K562 (cell line): ENCODE data around the gene GNAT1. TPM values are rescaled to one million over a fixed set of nuclear protein-coding genes. Genes with fewer than 3 reads are reported as not detected.

ENCODE experiments used
- ATAC-seq: fragments of 200-7000 bp; cut with Tn5 transposase; 3 replicates; pipeline ENCODE4 v1.9.1; 2020; ENCODE audit warnings: moderate library complexity
- BruUV-seq: library from RNA; stranded (reverse); fragments of 400-500 nt; replicated peaks from 2 replicates; lab custom pipeline; 2021; lab: Mats Ljungman, UMichigan
- CTCF ChIA-PET: fragments of 300-600 bp; formaldehyde crosslinking; extraction: SDS; loops from one replicate; lab custom pipeline; 2021; ENCODE audit warnings: low intra/inter-chr PET ratio; lab: Yijun Ruan, JAX
- POLR2A ChIA-PET: fragments of 300-600, 350-650 bp; sonication (Branson Sonifier 250); formaldehyde crosslinking; extraction: SDS; loops from one replicate; lab custom pipeline; 2021; ENCODE audit warnings: antibody characterized with exemption, inconsistent platforms; lab: Yijun Ruan, JAX
- DNase-seq, 4 experiments: peaks; one replicate each; pipeline versions ENCODE4 v3.0.0 to v3.0.0-alpha.2; 2011 to 2018; ENCODE audit warnings: low spot score in 3 of 4, mixed read lengths in 3 of 4; ENCODE audit errors: extremely low read depth in 1 of 4
- FAIRE-seq: peaks from 2 replicates; lab custom pipeline; 2011; peaks lifted over from hg19 to GRCh38; lab: Jason Lieb, UNC
- H2AFZ ChIP-seq: 2 replicates; pipeline ENCODE4 v1.6.0; 2011; ENCODE audit warnings: low read depth, low read length, control low read depth, inconsistent platforms
- H3K27ac ChIP-seq: fragments of 200-600 bp; 3 replicates; pipeline ENCODE4 v1.8.0; 2011; ENCODE audit warnings: low read depth, mild to moderate bottlenecking, control low read depth, inconsistent platforms, low read length, moderate library complexity, mixed read lengths; ENCODE audit errors: extremely low read depth
- H3K27me3 ChIP-seq, 2 experiments: fragments of 300-600 bp in 1 of 2; 2 replicates in 1 of 2; 3 replicates in 1 of 2; pipeline versions ENCODE4 v1.6.0 to v1.8.0; 2011; ENCODE audit warnings: inconsistent platforms in 2 of 2, low read length in 2 of 2, mild to moderate bottlenecking in 1 of 2, mixed read lengths in 1 of 2, moderate library complexity in 1 of 2; ENCODE audit not compliant: control insufficient read depth in 2 of 2, insufficient read depth in 2 of 2
- H3K36me3 ChIP-seq: fragments of 300-600 bp; 3 replicates; pipeline ENCODE4 v1.8.0; 2011; ENCODE audit warnings: mild to moderate bottlenecking, low read length, inconsistent platforms; ENCODE audit not compliant: control insufficient read depth, insufficient read depth
- H3K4me1 ChIP-seq, 2 experiments: fragments of 200-600 bp in 1 of 2; replicated peaks in 1 of 2; 2 replicates in 1 of 2; 3 replicates in 1 of 2; pipeline versions ENCODE4 v1.5.1 to v1.8.0; 2011; ENCODE audit warnings: inconsistent platforms in 2 of 2, low read length in 2 of 2, mild to moderate bottlenecking in 1 of 2, mixed read lengths in 1 of 2, moderate library complexity in 1 of 2; ENCODE audit not compliant: control insufficient read depth in 2 of 2, insufficient read depth in 2 of 2
- H3K4me2 ChIP-seq: 2 replicates; pipeline ENCODE4 v1.6.1; 2011; ENCODE audit warnings: low read length, control low read depth, inconsistent platforms, mixed read lengths; ENCODE audit not compliant: insufficient read depth
- H3K4me3 ChIP-seq: fragments of 200-600 bp; sonication (generic), shearing (Covaris generic); 2 replicates; pipeline ENCODE4 v1.5.1; 2016; ENCODE audit warnings: control low read depth, inconsistent platforms
- H3K79me2 ChIP-seq: fragments of 200-600 bp; 3 replicates; pipeline ENCODE4 v1.8.0; 2011; ENCODE audit warnings: low read length, inconsistent platforms; ENCODE audit not compliant: control insufficient read depth, insufficient read depth
- H3K9ac ChIP-seq, 2 experiments: 2 replicates each; pipeline versions ENCODE4 v1.6.0 to v1.6.1; 2011; ENCODE audit warnings: low read depth in 2 of 2, low read length in 2 of 2, control low read depth in 1 of 2, inconsistent platforms in 1 of 2, mild to moderate bottlenecking in 1 of 2, mixed read lengths in 1 of 2; ENCODE audit not compliant: insufficient read depth in 1 of 2
- H3K9me1 ChIP-seq: one replicate; pipeline ENCODE4 v1.6.0; 2011; ENCODE audit warnings: inconsistent platforms, mild to moderate bottlenecking, low read length, moderate library complexity; ENCODE audit not compliant: control insufficient read depth, insufficient read depth
- H3K9me3 ChIP-seq: replicated peaks from 2 replicates; pipeline ENCODE4 v1.5.1; 2011; ENCODE audit warnings: low read depth, low read length, inconsistent platforms; ENCODE audit not compliant: control insufficient read depth, insufficient read depth
- H4K20me1 ChIP-seq: replicated peaks from 2 replicates; pipeline ENCODE4 v1.6.1; 2011; ENCODE audit warnings: low read length, inconsistent platforms, mixed read lengths; ENCODE audit not compliant: control insufficient read depth, insufficient read depth
- FIP1L1 ChIP-seq: fragments of 200-400 bp; formaldehyde crosslinking; IDR thresholded peaks from 2 replicates; pipeline ENCODE4 v1.6.1; 2018; ENCODE audit warnings: mild to moderate bottlenecking, low read depth, low read length; ENCODE audit not compliant: poor library complexity, severe bottlenecking
- ZBTB33 ChIP-seq: sonication (generic); formaldehyde crosslinking; IDR thresholded peaks from 2 replicates; pipeline ENCODE4 v1.8.1; 2023; ENCODE audit warnings: mild to moderate bottlenecking, missing genetic modification reagents
- WGBS: fragments of 100-300 bp; shearing (Covaris generic); methylation state at CpG from one replicate; pipeline ENCODE4 v1.1.6; 2016; ENCODE audit warnings: low coverage, mixed read lengths; ENCODE audit not compliant: insufficient coverage; ENCODE audit errors: missing lambda C conversion rate; 5-methylcytosine and 5-hydroxymethylcytosine counted together
- in situ Hi-C: fragments of 300-500 bp; cut with MboI; formaldehyde crosslinking; loops from 4 replicates; pipeline ENCODE4 v1.15.0; 2018; ENCODE audit warnings: inconsistent platforms, mixed read lengths
- intact Hi-C: fragments of 100-400 bp; cut with micrococcal nuclease; formaldehyde crosslinking; loops from 2 replicates; pipeline ENCODE4 v1.14.2; 2022
- polyA plus RNA-seq, 8 experiments: library from polyadenylated mRNA; depleted of rRNA in 4 of 8; stranded (reverse) in 5 of 8; unstranded in 3 of 8; fragments of >200 nt; fragmentation: Nextera tagmentation in 2 of 8; fragmentation: Illumina TruSeq in 1 of 8; extraction: Ambion mirVana in 2 of 8; extraction: Trizol in 1 of 8; gene quantifications; 2 replicates each; pipeline versions ENCODE4 v1.2.1 to v1.2.3, GENCODE V29; 2011 to 2014; ENCODE audit warnings: inconsistent platforms in 1 of 8, missing spikeins in 1 of 8
- total RNA-seq, 7 experiments: library from RNA; depleted of rRNA in 6 of 7; stranded (reverse); fragments of >200 nt in 6 of 7; fragmentation: Illumina TruSeq in 2 of 7; extraction: Trizol in 2 of 7; gene quantifications; 2 replicates each; pipeline versions ENCODE4 v1.2.1 to v1.2.3, GENCODE V29; 2011 to 2021; ENCODE audit warnings: low replicate concordance in 1 of 7

Gene GNAT1
- total and polyA plus RNA-seq, 9 of the 15 experiments (the other 6 are each of a cell fraction or from before 2014, with no cell fraction given), result not detected

DNA sequence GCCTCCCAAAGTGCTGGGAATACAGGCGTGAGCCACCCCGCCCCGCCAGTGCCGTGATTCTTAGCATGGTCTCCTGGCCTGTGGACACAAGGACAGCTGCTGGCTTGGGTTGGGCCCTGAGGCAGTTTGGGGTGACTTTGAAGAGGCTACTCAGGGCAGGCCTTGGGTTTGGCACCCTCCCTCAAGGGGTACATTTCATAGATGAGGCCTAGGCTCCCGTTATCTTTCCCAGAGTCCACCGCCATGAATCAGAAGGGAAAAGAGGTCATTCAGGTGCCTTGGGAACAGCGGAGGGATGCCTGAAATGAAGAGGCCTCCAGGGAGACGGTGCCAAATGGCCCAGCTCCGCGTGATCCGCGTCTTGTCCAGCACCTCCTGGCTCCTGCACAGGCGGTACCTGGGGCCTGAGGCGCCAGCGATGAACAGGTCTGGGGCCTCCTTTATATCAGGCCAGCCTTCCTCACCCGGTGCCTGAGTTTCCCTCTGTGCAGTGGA lies 53.9 kb downstream of the GNAT1 start:
- no peak for ATAC-seq
- no peaks in the 10 kb centered on the region for H3K27me3 ChIP-seq
- H3K9me3 ChIP-seq, result no peaks in the 10 kb centered on the region
- H3K79me2 ChIP-seq, result peaks cover 29% of the 10 kb centered on the region
- intact Hi-C loops, result no loop called here
- H4K20me1 ChIP-seq, result no peaks in the 10 kb centered on the region
- WGBS, result 88% methylated on average over 12 of the region's 16 CpGs
- DNase-seq, result no peak
- FAIRE-seq, result no peak
- BruUV-seq, result no TSS peak
- POLR2A ChIA-PET, result interaction anchor here (1.0 to 2.1 kb wide), 2 partner anchors 14 to 320 kb away, joined by 3 to 8 read pairs; no protein-coding TSS in a partner anchor
- no peak overlapping the region for H2AFZ ChIP-seq
- peak overlapping the region; percentile 78; the same call in 1 of the 2 replicates for H3K4me2 ChIP-seq
- H3K27ac ChIP-seq, result peak overlapping the region; percentile 85
- CTCF ChIA-PET, result interaction anchor here (0.8 to 2.7 kb wide), 4 partner anchors 18 to 53 kb away, joined by 3 to 26 read pairs (median 6); no protein-coding TSS in a partner anchor
- no peak overlapping the region for H3K4me3 ChIP-seq
- peaks cover 42 to 51% of the 10 kb centered on the region in 2 experiments for H3K4me1 ChIP-seq
- in situ Hi-C loops, result no loop called here
- TF ChIP-seq ZBTB33 (peak; percentile 80), FIP1L1 (no peak)
- peaks cover 5% of the 10 kb centered on the region; the same call in 1 of the 3 replicates for H3K36me3 ChIP-seq
- no peaks in the 10 kb centered on the region for H3K9me1 ChIP-seq
- H3K9ac ChIP-seq, result peak overlapping the region; percentile 69 to 95
